ENCODE data around the gene MAPK8IP3. TPM values are rescaled to one million over a fixed set of nuclear protein-coding genes. Genes with fewer than 3 reads are reported as not detected.
"Not testable (repeated sequence)": the region's sequence is repeated elsewhere in the genome, so short reads cannot be mapped to it uniquely, and the experiment has no call there.

Gene MAPK8IP3
- total RNA-seq, 2 experiments from 2014 or later, result 46.5 to 50.7 TPM

DNA sequence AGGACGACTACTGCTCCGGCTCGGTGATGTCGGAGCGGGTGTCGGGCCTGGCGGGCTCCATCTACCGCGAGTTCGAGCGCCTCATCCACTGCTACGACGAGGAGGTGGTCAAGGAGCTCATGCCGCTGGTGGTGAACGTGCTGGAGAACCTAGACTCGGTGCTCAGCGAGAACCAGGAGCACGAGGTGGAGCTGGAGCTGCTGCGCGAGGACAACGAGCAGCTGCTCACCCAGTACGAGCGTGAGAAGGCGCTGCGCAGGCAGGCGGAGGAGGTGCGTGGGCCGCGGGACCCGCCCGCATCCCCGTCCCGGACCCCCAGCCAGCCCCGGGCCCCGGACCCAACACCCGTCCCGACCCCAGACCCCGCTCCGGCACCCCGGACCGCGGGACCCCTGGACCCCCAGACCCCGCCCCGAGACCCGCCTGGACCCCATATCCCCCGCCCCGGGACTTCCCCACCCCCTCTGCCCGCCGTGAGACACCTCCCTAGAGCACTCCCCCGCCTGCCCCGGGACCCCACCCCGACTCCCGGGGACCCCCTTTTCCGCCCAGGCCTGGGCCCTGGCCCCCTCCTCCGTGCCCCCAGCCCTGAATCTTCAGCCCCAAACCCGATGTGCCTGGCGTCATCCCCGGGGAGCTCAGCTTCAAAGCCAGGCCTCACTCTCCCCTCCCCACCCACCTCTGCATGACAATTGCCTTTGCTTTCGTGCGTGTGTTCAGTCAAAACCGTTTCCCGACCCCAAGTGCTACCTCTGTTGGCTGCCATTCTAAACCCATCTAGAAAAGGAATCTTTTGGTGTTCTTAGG, 594 bp downstream of the MAPK8IP3 start:
- no peaks in the 10 kb centered on the region for H3K36me3 Mint-ChIP-seq (ENCODE audit: low read depth)
- intact Hi-C loops (cut with micrococcal nuclease), result loop anchor here (1.0 to 5.0 kb wide), 6 partner anchors 17 to 286 kb away; partner anchors contain the start of genes CLCN7, CRAMP1, EME2 and IFT140
- CTCF ChIA-PET, result interaction anchor here (0.6 to 2.1 kb wide), 12 partner anchors 25 to 795 kb away, joined by 3 to 10 read pairs (median 3); partner anchors contain the start of genes EME2, JPT2, MRPS34 and NUBP2

DNA sequence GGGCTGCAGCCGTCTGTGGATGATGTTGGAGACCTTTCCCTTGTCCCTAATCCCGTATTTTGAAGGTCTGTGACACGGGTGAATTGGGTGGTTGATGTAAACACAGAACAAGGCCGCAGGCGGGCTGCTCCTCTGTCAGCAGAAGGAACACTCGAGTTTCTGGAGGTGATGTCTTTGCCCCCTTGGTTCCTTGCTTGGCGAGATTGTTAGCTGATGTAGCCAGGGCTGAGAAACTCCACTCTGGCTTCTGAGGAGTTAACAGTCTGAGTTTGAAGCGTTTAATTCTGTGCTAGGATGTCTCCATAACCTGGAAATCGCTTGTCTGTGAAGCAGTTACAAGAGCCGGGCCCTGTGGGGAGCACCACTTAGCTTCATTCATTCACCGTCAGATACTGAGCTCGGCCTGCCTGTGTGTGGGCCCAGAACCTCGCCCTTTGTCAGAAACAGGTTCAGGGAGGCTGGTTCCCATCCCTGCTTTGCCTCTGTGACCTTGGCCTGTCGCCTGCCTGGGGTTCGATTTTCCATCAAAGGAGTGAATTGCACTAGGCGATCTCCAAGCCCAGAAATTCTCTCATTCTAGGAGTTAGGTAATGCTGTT, 1.3 kb downstream of the MAPK8IP3 start:
- Mint-ChIP-seq H3K27ac (peak overlapping the region; percentile 78), H3K9me3 (no peaks in the 10 kb centered on the region), H3K27me3 (ENCODE audit: low read depth) (no peaks in the 10 kb centered on the region), H3K36me3 (ENCODE audit: low read depth) (no peaks in the 10 kb centered on the region), H3K4me1 (ENCODE audit: low read depth) (peaks cover 33% of the 10 kb centered on the region), H3K4me3 (peak overlapping the region; percentile 89)
- DNase-seq, result peak; percentile 39
- intact Hi-C loops (cut with micrococcal nuclease), result loop anchor here (1.0 to 5.0 kb wide), 5 partner anchors 16 to 286 kb away; partner anchors contain the start of genes CLCN7, EME2, MRPS34 and NUBP2
- CTCF ChIA-PET, result interaction anchor here (0.8 to 1.3 kb wide), 2 partner anchors 25 to 75 kb away, joined by 3 to 5 read pairs; partner anchors contain the start of genes NUBP2 and SPSB3

More for the DNA sequence above, 594 bp downstream of the MAPK8IP3 start:
- Mint-ChIP-seq H3K9me3 (no peaks in the 10 kb centered on the region), H3K4me3 (peak overlapping the region; percentile 98), H3K27me3 (ENCODE audit: low read depth) (no peaks in the 10 kb centered on the region), H3K27ac (peak overlapping the region; percentile 80), H3K4me1 (ENCODE audit: low read depth) (peaks cover 32% of the 10 kb centered on the region)
- DNase-seq, result peak; percentile 65

DNA sequence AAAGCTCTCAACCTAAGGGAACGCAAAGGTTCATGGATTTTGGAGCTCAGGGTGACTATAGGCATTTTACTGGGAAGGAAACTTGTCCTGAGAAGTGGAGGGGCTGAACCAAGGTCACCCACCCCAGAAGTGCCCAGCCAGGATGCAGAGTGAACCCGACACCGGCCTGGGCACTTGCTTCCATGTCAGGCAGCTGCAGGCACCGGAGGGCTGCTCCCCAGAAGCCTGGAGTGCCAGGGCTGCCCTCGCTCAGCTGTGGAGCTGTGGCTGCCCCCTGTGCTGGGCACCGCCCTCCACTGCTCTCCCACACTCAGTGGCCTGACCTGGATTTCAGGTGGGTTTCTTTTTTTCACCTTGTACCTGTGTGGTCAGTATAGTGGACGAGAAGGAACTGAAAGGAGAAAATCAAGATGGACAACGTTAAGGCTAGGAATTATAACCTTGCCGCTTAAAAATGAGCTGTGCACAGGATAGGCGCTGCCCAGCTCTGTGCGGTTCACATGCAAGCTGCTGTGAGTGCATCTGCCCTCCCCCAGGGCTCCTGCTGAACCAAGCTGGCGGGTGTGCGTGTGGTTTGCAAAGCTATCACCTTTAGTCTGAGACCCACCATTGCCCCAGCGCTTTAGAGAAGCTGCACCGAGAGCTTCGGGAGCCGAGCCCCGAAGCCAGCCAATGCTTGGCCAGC, 2.2 kb downstream of the MAPK8IP3 start:
- no peaks in the 10 kb centered on the region for H3K9me3 Mint-ChIP-seq
- H3K4me3 Mint-ChIP-seq, result peak overlapping the region; percentile 89
- intact Hi-C loops (cut with micrococcal nuclease), result loop anchor here (5.0 kb wide), 1 partner anchor 231 kb away; the partner anchor contains the start of gene CLCN7
- no peaks in the 10 kb centered on the region for H3K27me3 Mint-ChIP-seq (ENCODE audit: low read depth)
- H3K27ac Mint-ChIP-seq, result no peak overlapping the region
- no peaks in the 10 kb centered on the region for H3K36me3 Mint-ChIP-seq (ENCODE audit: low read depth)
- H3K4me1 Mint-ChIP-seq (ENCODE audit: low read depth), result peaks cover 42% of the 10 kb centered on the region
- DNase-seq, result no peak
- CTCF ChIA-PET, result interaction anchor here (0.8 kb wide), 1 partner anchor 74 kb away, joined by 5 read pairs; the partner anchor contains the start of genes NUBP2 and SPSB3

DNA sequence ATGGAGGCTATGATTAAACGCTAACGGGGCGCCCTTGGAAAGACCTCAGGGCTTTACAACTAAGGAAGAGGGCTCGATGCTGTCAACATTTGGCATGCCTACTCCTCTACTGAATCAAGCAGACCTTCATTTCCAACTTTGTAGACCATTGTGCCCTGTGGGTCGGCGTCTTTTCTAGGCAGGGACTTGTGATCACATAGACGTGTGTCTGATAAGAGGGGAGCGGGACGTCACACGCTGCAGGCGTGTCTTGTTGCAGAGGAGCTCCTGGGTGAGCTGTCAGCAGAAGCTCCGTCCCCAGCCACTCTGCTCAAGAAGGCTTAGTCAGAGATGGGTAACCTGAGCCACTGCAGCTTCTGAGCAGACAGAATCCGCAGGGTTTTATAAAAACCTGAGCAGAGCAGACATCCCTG, 2.8 kb downstream of the MAPK8IP3 start:
- peaks cover 43% of the 10 kb centered on the region for H3K4me1 Mint-ChIP-seq (ENCODE audit: low read depth)
- CTCF ChIA-PET, result no interaction called here
- H3K36me3 Mint-ChIP-seq (ENCODE audit: low read depth), result no peaks in the 10 kb centered on the region
- no peak overlapping the region for H3K4me3 Mint-ChIP-seq
- H3K27ac Mint-ChIP-seq, result no peak overlapping the region
- no peaks in the 10 kb centered on the region for H3K9me3 Mint-ChIP-seq
- no peaks in the 10 kb centered on the region for H3K27me3 Mint-ChIP-seq (ENCODE audit: low read depth)
- DNase-seq, result no peak
- intact Hi-C loops (cut with micrococcal nuclease), result loop anchor here (5.0 kb wide), 1 partner anchor 231 kb away; the partner anchor contains the start of gene CLCN7

DNA sequence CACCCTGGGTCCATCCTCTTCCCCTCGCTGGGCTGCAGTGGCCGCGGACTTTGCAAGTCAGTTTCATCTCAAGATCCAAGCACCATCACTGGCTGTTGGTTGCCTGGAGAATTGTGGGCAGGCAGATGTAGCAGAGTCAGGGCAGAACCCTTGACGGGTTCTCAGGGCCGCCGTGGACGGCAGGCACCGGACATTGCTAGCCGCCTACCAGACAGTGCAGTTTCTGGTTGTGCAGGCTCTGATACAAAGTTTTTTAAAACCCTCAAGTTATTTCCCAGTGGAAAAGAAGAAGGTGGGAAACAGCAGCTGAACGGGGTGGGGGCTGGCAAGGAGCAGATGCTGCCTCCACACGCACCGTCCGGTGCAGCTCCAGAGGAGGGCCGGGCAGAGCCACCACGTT, 3.4 kb downstream of the MAPK8IP3 start:
- H3K9me3 Mint-ChIP-seq, result no peaks in the 10 kb centered on the region
- peaks cover 42% of the 10 kb centered on the region for H3K4me1 Mint-ChIP-seq (ENCODE audit: low read depth)
- CTCF ChIA-PET, result no interaction called here

DNA sequence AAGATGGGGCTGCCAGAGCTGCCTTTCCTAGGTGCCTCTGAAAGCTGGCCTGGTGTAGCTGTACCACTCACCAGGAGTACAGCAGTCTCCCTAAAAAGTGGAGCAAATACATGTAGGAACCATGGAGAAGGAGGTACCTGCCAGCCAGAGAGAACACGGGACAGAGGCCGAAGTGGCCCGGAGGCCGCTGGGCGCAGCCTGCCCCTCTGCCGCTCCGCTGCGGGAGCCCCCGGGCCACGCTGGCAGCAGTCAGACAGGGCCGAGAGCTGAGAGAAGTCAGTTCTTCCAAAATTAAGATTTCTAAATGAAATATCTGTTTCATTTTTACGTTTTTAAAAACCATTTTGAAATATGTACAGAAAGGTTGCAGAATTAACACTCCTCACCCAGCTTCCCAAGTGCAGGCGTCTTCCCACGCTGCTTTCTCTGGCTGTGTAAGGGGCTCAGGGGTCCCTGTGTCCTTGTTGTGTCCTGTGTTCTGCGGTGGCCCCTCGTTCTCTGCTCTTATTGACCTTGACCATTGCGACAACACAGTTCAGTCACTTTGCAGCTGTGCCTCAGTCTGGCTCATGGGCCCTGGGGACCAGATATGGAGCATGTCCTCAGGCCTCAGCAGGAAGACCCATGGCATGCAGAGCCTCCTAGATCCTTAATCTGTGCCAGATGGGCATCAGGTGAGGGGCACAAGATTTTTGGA, 5.0 kb downstream of the MAPK8IP3 start:
- H3K4me1 Mint-ChIP-seq (ENCODE audit: low read depth), result peaks cover 35% of the 10 kb centered on the region
- CTCF ChIA-PET, result interaction anchor here (0.6 to 0.7 kb wide), 3 partner anchors 94 to 347 kb away, joined by 3 to 5 read pairs (median 4); partner anchors contain the start of gene UQCC4

More for the DNA sequence above, 3.4 kb downstream of the MAPK8IP3 start:
- no peak for DNase-seq
- no peak overlapping the region for H3K27ac Mint-ChIP-seq
- no peaks in the 10 kb centered on the region for H3K36me3 Mint-ChIP-seq (ENCODE audit: low read depth)
- H3K4me3 Mint-ChIP-seq, result no peak overlapping the region
- H3K27me3 Mint-ChIP-seq (ENCODE audit: low read depth), result no peaks in the 10 kb centered on the region
- intact Hi-C loops (cut with micrococcal nuclease), result loop anchor here (5.0 kb wide), 1 partner anchor 232 kb away; the partner anchor contains the start of gene CLCN7

DNA sequence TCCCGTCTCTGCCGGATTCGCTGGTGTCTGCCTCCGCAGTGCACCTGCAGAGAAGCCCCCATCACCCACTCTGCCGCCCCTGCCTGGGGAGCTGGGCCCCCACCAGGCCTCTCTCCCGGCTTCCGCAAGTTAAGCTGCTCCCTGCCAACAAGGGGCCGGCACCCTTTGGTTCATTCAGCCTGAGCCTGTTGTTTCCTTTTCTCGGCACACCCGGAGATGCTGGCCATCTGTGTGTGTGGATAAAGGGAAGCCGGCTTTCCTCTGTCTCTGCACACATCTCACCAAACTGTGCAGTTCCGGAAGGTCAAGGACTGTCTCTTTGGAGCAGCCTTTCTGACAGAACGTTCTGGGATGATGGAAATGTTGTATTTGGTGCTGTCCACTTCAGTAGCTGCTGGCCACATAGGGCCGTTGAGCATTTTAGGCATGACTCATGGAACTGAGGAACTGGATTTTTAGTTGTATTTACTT, 6.8 kb downstream of the MAPK8IP3 start:
- Mint-ChIP-seq H3K27me3 (ENCODE audit: low read depth) (no peaks in the 10 kb centered on the region), H3K4me1 (ENCODE audit: low read depth) (peaks cover 31% of the 10 kb centered on the region), H3K27ac (no peak overlapping the region), H3K4me3 (no peak overlapping the region), H3K9me3 (no peaks in the 10 kb centered on the region), H3K36me3 (ENCODE audit: low read depth) (no peaks in the 10 kb centered on the region)
- DNase-seq, result no peak
- CTCF ChIA-PET, result no interaction called here
- intact Hi-C loops (cut with micrococcal nuclease), result no loop called here

More for the DNA sequence above, 5.0 kb downstream of the MAPK8IP3 start:
- Mint-ChIP-seq H3K9me3 (no peaks in the 10 kb centered on the region), H3K36me3 (ENCODE audit: low read depth) (no peaks in the 10 kb centered on the region), H3K4me3 (no peak overlapping the region), H3K27ac (no peak overlapping the region), H3K27me3 (ENCODE audit: low read depth) (no peaks in the 10 kb centered on the region)
- intact Hi-C loops (cut with micrococcal nuclease), result no loop called here
- DNase-seq, result no peak

DNA sequence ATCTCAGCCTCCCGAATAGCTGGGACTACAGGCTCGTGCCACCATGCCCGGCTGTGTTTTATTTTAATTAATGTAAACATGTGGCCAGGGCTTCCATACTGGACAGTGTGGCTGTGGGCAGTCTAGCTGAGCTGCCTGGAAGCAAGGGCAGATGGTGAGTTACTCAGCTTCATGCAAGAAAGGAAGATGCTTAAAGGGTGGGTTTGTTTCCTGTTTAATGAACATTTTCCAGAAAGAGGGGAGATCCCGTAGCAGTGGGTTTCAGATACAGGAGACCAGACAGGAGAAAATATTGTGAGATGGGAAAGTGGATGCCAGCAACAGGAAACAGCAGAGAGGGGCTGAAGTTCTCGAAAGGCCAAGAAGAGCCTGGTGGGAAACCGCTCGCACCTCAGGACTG, 7.3 kb downstream of the MAPK8IP3 start:
- DNase-seq, result no peak
- CTCF ChIA-PET, result no interaction called here
- H3K27me3 Mint-ChIP-seq (ENCODE audit: low read depth), result no peaks in the 10 kb centered on the region
- H3K27ac Mint-ChIP-seq, result no peak overlapping the region
- H3K9me3 Mint-ChIP-seq, result no peaks in the 10 kb centered on the region
- H3K36me3 Mint-ChIP-seq (ENCODE audit: low read depth), result no peaks in the 10 kb centered on the region
- H3K4me3 Mint-ChIP-seq, result no peak overlapping the region
- H3K4me1 Mint-ChIP-seq (ENCODE audit: low read depth), result peaks cover 26% of the 10 kb centered on the region
- intact Hi-C loops (cut with micrococcal nuclease), result no loop called here

DNA sequence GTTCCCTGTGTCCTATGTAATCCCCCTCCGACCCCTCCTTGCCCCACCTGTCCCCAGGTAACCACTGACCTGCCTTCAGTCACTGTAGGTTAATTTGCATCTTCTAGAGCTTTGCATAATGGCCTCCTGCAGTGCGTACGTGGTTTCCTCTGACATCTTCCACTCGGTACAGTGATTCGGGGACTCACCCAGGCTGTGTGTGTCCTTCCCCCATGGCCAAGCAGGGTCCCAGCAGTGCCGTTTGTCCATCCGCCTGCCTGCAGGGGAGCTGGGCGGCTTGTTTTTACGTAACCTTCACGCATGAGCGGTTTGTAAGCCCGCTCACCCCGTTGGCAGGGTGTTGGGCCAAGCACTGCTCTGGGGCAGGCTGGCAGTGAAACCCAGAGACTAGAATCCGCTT, 7.9 kb downstream of the MAPK8IP3 start:
- Mint-ChIP-seq H3K4me3 (no peak overlapping the region), H3K36me3 (ENCODE audit: low read depth) (no peaks in the 10 kb centered on the region), H3K9me3 (no peaks in the 10 kb centered on the region), H3K27me3 (ENCODE audit: low read depth) (no peaks in the 10 kb centered on the region), H3K4me1 (ENCODE audit: low read depth) (peaks cover 25% of the 10 kb centered on the region), H3K27ac (no peak overlapping the region)
- no peak for DNase-seq
- CTCF ChIA-PET, result no interaction called here
- intact Hi-C loops (cut with micrococcal nuclease), result no loop called here

DNA sequence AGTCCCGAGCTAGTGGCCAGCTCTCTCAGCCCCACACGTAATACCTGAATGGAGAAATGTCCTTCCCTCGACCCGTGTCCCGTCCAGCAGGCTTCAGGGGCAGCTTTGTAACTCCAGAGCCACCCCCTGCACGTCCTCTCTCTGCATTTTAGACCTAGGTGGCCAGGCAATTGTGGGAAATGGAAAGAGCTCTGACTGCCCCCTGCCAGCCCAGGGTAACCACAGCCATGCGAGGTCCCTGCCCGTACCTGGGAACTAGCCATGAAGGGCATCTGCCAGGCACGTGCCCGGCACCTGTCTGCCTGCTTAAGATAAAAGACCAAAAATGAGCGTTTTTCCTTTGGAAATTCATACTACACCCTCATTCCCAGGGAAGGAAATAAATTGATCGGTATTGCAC, 9.2 kb downstream of the MAPK8IP3 start:
- CTCF ChIA-PET, result no interaction called here
- no peak overlapping the region for H3K4me3 Mint-ChIP-seq
- H3K27me3 Mint-ChIP-seq (ENCODE audit: low read depth), result no peaks in the 10 kb centered on the region
- H3K9me3 Mint-ChIP-seq, result no peaks in the 10 kb centered on the region
- peaks cover 29% of the 10 kb centered on the region for H3K4me1 Mint-ChIP-seq (ENCODE audit: low read depth)
- intact Hi-C loops (cut with micrococcal nuclease), result no loop called here
- no peak for DNase-seq
- no peak overlapping the region for H3K27ac Mint-ChIP-seq
- H3K36me3 Mint-ChIP-seq (ENCODE audit: low read depth), result no peaks in the 10 kb centered on the region

DNA sequence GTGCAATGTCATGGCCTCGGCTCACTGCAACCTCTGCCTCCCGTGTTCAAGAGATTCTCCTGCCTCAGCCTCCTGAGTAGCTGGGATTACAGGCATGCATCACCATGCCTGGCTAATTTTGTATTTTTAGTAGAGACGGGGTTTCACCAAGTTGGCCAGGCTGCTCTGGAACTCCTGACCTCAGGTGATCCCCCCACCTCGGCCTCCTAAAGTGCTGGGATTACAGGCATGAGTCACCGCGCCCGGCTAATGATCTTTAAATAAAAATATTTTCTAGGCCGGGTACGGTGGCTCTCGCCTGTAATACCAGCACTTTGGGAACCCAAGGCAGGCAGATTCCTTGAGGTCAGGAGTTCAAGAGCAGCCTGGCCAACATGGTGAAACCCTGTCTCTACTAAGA, 12.2 kb downstream of the MAPK8IP3 start:
- intact Hi-C loops (cut with micrococcal nuclease); H3K36me3 Mint-ChIP-seq (ENCODE audit: low read depth); H3K4me3 Mint-ChIP-seq; H3K27ac Mint-ChIP-seq; H3K9me3 Mint-ChIP-seq; DNase-seq; H3K27me3 Mint-ChIP-seq (ENCODE audit: low read depth): not testable (repeated sequence)
- H3K4me1 Mint-ChIP-seq (ENCODE audit: low read depth), result peaks cover 35% of the 10 kb centered on the region
- CTCF ChIA-PET, result interaction anchor here (0.6 kb wide), 1 partner anchor 1074 kb away, joined by 3 read pairs; no protein-coding TSS in a partner anchor

Data from activated naive CD4-positive, alpha-beta T cell treated with anti-CD3 and anti-CD28 coated beads for 36 hours (primary cell).